Fibroblast of gingiva (primary cell): ENCODE data around the gene NCAPD2.

Experiments used
- DNase-seq: peaks from one replicate; pipeline ENCODE4 v3.0.0-alpha.2; 2011; ENCODE audit warnings: low read depth

NCAPD2 gene

GRCh38 chr12:6534945-6535696, 41.2 kb downstream of the NCAPD2 start:
- DNase-seq = peak; percentile 72

DNA sequence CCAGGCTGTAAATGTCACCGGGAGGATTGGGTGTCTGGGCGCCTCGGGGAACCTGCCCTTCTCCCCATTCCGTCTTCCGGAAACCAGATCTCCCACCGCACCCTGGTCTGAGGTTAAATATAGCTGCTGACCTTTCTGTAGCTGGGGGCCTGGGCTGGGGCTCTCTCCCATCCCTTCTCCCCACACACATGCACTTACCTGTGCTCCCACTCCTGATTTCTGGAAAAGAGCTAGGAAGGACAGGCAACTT, 41.7 kb downstream of the NCAPD2 start:
- DNase-seq = no peak

DNA sequence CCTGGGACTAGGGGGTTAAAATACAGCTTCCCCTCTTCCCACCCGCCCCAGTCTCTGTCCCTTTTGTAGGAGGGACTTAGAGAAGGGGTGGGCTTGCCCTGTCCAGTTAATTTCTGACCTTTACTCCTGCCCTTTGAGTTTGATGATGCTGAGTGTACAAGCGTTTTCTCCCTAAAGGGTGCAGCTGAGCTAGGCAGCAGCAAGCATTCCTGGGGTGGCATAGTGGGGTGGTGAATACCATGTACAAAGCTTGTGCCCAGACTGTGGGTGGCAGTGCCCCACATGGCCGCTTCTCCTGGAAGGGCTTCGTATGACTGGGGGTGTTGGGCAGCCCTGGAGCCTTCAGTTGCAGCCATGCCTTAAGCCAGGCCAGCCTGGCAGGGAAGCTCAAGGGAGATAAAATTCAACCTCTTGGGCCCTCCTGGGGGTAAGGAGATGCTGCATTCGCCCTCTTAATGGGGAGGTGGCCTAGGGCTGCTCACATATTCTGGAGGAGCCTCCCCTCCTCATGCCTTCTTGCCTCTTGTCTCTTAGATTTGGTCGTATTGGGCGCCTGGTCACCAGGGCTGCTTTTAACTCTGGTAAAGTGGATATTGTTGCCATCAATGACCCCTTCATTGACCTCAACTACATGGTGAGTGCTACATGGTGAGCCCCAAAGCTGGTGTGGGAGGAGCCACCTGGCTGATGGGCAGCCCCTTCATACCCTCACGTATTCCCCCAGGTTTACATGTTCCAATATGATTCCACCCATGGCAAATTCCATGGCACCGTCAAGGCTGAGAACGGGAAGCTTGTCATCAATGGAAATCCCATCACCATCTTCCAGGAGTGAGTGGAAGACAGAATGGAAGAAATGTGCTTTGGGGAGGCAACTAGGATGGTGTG, 42.3 kb downstream of the NCAPD2 start:
- no peak for DNase-seq

DNA sequence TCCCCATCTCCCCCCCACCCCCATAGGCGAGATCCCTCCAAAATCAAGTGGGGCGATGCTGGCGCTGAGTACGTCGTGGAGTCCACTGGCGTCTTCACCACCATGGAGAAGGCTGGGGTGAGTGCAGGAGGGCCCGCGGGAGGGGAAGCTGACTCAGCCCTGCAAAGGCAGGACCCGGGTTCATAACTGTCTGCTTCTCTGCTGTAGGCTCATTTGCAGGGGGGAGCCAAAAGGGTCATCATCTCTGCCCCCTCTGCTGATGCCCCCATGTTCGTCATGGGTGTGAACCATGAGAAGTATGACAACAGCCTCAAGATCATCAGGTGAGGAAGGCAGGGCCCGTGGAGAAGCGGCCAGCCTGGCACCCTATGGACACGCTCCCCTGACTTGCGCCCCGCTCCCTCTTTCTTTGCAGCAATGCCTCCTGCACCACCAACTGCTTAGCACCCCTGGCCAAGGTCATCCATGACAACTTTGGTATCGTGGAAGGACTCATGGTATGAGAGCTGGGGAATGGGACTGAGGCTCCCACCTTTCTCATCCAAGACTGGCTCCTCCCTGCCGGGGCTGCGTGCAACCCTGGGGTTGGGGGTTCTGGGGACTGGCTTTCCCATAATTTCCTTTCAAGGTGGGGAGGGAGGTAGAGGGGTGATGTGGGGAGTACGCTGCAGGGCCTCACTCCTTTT, 43.1 kb downstream of the NCAPD2 start:
- DNase-seq = peak; percentile 24

DNA sequence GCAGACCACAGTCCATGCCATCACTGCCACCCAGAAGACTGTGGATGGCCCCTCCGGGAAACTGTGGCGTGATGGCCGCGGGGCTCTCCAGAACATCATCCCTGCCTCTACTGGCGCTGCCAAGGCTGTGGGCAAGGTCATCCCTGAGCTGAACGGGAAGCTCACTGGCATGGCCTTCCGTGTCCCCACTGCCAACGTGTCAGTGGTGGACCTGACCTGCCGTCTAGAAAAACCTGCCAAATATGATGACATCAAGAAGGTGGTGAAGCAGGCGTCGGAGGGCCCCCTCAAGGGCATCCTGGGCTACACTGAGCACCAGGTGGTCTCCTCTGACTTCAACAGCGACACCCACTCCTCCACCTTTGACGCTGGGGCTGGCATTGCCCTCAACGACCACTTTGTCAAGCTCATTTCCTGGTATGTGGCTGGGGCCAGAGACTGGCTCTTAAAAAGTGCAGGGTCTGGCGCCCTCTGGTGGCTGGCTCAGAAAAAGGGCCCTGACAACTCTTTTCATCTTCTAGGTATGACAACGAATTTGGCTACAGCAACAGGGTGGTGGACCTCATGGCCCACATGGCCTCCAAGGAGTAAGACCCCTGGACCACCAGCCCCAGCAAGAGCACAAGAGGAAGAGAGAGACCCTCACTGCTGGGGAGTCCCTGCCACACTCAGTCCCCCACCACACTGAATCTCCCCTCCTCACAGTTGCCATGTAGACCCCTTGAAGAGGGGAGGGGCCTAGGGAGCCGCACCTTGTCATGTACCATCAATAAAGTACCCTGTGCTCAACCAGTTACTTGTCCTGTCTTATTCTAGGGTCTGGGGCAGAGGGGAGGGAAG, 43.9 kb downstream of the NCAPD2 start:
- peak; percentile 79 for DNase-seq

DNA sequence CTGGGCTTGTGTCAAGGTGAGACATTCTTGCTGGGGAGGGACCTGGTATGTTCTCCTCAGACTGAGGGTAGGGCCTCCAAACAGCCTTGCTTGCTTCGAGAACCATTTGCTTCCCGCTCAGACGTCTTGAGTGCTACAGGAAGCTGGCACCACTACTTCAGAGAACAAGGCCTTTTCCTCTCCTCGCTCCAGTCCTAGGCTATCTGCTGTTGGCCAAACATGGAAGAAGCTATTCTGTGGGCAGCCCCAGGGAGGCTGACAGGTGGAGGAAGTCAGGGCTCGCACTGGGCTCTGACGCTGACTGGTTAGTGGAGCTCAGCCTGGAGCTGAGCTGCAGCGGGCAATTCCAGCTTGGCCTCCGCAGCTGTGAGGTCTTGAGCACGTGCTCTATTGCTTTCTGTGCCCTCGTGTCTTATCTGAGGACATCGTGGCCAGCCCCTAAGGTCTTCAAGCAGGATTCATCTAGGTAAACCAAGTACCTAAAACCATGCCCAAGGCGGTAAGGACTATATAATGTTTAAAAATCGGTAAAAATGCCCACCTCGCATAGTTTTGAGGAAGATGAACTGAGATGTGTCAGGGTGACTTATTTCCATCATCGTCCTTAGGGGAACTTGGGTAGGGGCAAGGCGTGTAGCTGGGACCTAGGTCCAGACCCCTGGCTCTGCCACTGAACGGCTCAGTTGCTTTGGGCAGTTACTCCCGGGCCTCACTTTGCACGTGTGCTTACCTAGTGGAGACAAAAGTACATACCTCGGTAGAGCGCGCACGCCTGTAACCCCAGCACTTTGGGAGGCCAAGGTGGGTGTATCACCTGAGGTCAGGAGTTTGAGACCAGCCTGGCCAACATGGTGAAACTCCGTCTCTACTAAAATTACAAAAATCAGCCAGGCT, 44.8 kb downstream of the NCAPD2 start:
- peak; percentile 72 for DNase-seq

DNA sequence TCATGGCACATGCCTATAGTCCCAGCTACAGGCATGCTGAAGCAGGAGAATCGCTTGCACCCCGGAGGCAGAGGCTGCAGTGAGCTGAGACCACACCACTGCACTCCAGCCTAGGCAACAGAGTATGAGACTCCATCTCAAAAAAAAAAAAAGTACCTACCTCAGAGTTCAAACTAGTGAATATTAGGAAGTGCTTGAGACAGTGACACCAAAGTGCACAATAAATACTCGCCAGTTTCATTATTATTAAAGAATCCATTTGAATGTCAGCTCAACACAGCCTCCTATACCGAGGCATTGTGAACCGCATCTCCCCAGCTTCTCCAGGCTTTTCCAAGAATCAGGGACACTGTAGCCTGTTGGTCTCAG, 45.4 kb downstream of the NCAPD2 start:
- peak; percentile 29 for DNase-seq

GRCh38 chr12:6539707-6540134, 45.8 kb downstream of the NCAPD2 start:
- DNase-seq = no peak

- DNase-seq = peak; percentile 94
These were observed 46.4 kb downstream of the NCAPD2 start for GRCh38 chr12:6540181-6540877.

GRCh38 chr12:6541371-6542165, 47.7 kb downstream of the NCAPD2 start:
- DNase-seq = no peak

GRCh38 chr12:6542209-6543009, 48.5 kb downstream of the NCAPD2 start:
- DNase-seq = no peak

DNA sequence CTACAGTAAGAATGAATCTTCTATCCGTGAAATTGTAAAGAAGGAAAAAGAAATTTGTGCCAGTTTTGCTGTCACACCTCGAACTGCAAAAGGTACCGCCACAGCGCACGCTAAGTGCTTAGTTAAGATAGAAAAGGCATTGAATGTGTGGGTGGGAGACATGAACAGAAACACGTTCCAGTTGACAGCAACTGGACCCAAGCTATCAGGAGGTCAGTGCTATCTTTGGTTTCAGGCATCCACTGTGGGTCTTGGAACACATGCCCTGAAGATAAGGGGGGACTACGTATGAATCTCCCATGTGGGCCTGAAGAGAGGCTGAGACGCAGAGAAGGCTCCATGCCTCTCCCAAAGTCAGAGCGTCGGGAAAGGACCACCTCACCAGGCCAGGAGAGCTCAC, 52.1 kb downstream of the NCAPD2 start:
- DNase-seq = no peak

DNA sequence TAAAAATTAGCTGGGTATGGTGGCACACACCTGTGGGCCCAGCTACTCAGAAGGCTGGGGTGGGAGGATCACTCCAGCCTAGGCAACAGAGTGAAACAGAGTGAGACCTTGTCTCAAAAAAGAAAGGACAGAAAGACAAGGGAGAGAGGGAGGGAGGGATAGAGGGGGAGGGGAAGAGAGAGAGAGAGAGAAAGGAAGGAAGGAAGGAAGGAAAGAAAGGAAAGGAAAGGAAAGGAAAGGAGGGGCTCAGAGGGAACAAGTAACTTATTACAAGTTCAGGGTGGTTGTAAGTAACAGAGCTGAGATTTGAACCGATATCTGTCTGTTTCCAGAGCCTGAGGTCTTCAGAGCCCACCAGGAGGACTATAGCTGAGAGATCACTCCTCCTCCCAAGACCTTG, 53.7 kb downstream of the NCAPD2 start:
- no peak for DNase-seq

DNA sequence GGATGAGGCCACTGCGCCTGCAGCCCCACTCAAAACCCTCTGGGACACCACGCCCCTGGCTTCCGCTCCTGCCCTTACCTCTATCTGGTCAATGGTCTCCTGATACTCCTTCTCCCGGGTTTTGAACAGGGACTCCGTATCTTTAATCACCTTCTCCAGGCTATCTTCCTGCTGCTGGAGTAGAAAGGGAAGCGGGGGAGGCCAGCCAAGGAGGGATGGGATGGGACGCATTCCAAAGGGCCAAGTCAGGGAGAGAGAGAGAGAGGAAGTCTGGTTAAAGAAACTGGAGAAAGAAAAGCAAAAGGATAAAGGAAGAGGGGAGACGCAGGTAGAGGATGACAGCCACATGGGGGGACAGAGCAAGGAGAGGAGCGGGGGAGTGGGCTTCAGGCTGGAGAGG, 54.1 kb downstream of the NCAPD2 start:
- peak; percentile 70 for DNase-seq

- DNase-seq = no peak
These were observed 54.7 kb downstream of the NCAPD2 start for GRCh38 chr12:6548556-6548955.

- peak; percentile 80 for DNase-seq
These were observed 55.2 kb downstream of the NCAPD2 start for GRCh38 chr12:6548966-6549683.

DNA sequence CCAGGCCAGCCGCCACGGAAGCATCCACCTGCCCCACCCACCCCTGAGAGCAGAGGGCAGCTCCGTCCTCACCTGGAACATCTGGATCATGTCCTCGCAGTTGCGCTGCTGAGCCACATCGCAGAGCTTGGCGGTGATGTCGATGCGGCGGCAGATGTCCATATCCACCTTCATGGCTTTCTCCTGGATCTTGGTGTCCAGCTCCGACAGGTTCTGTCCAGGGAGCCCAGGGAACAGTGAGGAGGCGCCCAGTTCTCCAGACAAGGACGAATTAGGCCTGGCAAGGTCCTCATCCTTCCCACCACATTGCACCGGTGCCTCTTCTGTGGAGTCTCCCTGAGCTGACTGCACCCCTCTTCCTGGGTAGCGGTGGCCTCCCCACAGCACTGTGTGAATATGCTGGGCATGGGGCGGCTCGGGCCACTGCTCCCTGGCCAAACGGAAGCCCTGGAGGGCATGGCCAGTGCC, 55.8 kb downstream of the NCAPD2 start:
- no peak for DNase-seq
